Stomach (tissue), 4 donors: ENCODE measurements around the gene ASTN2.

Experiments
- CTCF ChIP-seq, 7 experiments: fragments of 450-650 bp in 4 of 7; fragments of 200-600 bp in 3 of 7; sonication (generic) in 3 of 7; IDR thresholded peaks; one replicate each; pipeline ENCODE4 v1.5.1; 2016 to 2019; ENCODE audit warnings: antibody characterized with exemption in 7 of 7, control low read depth in 2 of 7, mild to moderate bottlenecking in 1 of 7
- EP300 ChIP-seq: sonication (generic); formaldehyde crosslinking; IDR thresholded peaks from one replicate; pipeline ENCODE4 v1.6.1; 2017; ENCODE audit warnings: antibody characterized with exemption
- POLR2AphosphoS5 ChIP-seq, 3 donors: sonication (generic); formaldehyde crosslinking; IDR thresholded peaks; one replicate each; pipeline ENCODE4 v1.6.1; 2016; ENCODE audit warnings: antibody characterized with exemption in 3 of 3

- TF ChIP-seq POLR2AphosphoS5 (IDR thresholded peaks at IDR 0.05) (no peak), EP300 (no peak), CTCF (IDR thresholded peaks at IDR 0.05) (no peak)
Measured at GRCh38 chr9:116483622-116484491, 931.0 kb downstream of the ASTN2 start.
